ENCODE measurements around the gene VILL. TPM values are rescaled to one million over a fixed set of nuclear protein-coding genes. Genes with fewer than 3 reads are reported as not detected.
A peak's percentile ranks its signal among the peaks of the same experiment; 100 is the strongest.

Gene VILL
- total RNA-seq, 1 donor from 2014 or later = 13.7 TPM

- no peak overlapping the region for H3K4me3 Mint-ChIP-seq (ENCODE audit: unreplicated experiment)
- no peak for TF ChIP-seq CTCF (IDR thresholded peaks at IDR 0.05; ENCODE audit: unreplicated experiment)
- no peaks in the 10 kb centered on the region for H3K9me3 Mint-ChIP-seq (ENCODE audit: unreplicated experiment)
- H3K27ac Mint-ChIP-seq (ENCODE audit: unreplicated experiment) = no peak overlapping the region
- H3K27me3 Mint-ChIP-seq (ENCODE audit: unreplicated experiment) = peaks cover 43% of the 10 kb centered on the region
- H3K4me1 Mint-ChIP-seq (ENCODE audit: unreplicated experiment) = peaks cover 4% of the 10 kb centered on the region
- H3K36me3 Mint-ChIP-seq (ENCODE audit: low read depth, unreplicated experiment) = peaks cover 7% of the 10 kb centered on the region
- no peak for DNase-seq (ENCODE audit: low spot score)
Measured at GRCh38 chr3:38026856-38027255, 36.3 kb downstream of the VILL start.

- DNase-seq (ENCODE audit: low spot score) = no peak
- Mint-ChIP-seq H3K4me1 (ENCODE audit: unreplicated experiment) (peaks cover 4% of the 10 kb centered on the region), H3K27me3 (ENCODE audit: unreplicated experiment) (peaks cover 43% of the 10 kb centered on the region), H3K36me3 (ENCODE audit: low read depth, unreplicated experiment) (peaks cover 7% of the 10 kb centered on the region), H3K27ac (ENCODE audit: unreplicated experiment) (no peak overlapping the region), H3K9me3 (ENCODE audit: unreplicated experiment) (no peaks in the 10 kb centered on the region), H3K4me3 (ENCODE audit: unreplicated experiment) (peak overlapping the region; percentile 87)
- TF ChIP-seq CTCF (IDR thresholded peaks at IDR 0.05; ENCODE audit: unreplicated experiment) = no peak
Measured at GRCh38 chr3:38027466-38028465, 37.2 kb downstream of the VILL start.

GRCh38 chr3:38028621-38029361 lies 38.2 kb downstream of the VILL start:
- H3K4me3 Mint-ChIP-seq (ENCODE audit: unreplicated experiment) = peak overlapping the region; percentile 87
- no peak for TF ChIP-seq CTCF (IDR thresholded peaks at IDR 0.05; ENCODE audit: unreplicated experiment)
- no peak for DNase-seq (ENCODE audit: low spot score)
- peaks cover 1% of the 10 kb centered on the region for H3K4me1 Mint-ChIP-seq (ENCODE audit: unreplicated experiment)
- H3K27ac Mint-ChIP-seq (ENCODE audit: unreplicated experiment) = no peak overlapping the region
- no peaks in the 10 kb centered on the region for H3K9me3 Mint-ChIP-seq (ENCODE audit: unreplicated experiment)
- H3K36me3 Mint-ChIP-seq (ENCODE audit: low read depth, unreplicated experiment) = peaks cover 5% of the 10 kb centered on the region
- H3K27me3 Mint-ChIP-seq (ENCODE audit: unreplicated experiment) = peaks cover 37% of the 10 kb centered on the region

GRCh38 chr3:38029400-38030125 lies 39.0 kb downstream of the VILL start, which contains the start of gene PLCD1:
Gene PLCD1, minus strand, starts transcription at chr3:38029642. Its CDS starts 103 bp downstream, at chr3:38029539.
- Mint-ChIP-seq H3K27ac (ENCODE audit: unreplicated experiment) (no peak within 1 kb of the TSS), H3K27me3 (ENCODE audit: unreplicated experiment) (peaks cover 35% of the 10 kb centered on the region), H3K4me3 (ENCODE audit: unreplicated experiment) (peak within 1 kb of the TSS; percentile 87), H3K9me3 (ENCODE audit: unreplicated experiment) (no peaks in the 10 kb centered on the region), H3K36me3 (ENCODE audit: low read depth, unreplicated experiment) (peaks cover 3% of the 10 kb centered on the region), H3K4me1 (ENCODE audit: unreplicated experiment) (no peaks in the 10 kb centered on the region)
- peak; percentile 62 for DNase-seq (ENCODE audit: low spot score)
- TF ChIP-seq CTCF (IDR thresholded peaks at IDR 0.05; ENCODE audit: unreplicated experiment) = no peak
